ELF-1 (cell line): ENCODE data around the gene JAKMIP1.

ENCODE experiments used
- DNase-seq: peaks from one replicate; pipeline ENCODE4 v3.0.0-alpha.2; 2016; ENCODE audit warnings: low read depth, low spot score

The JAKMIP1 gene

DNA sequence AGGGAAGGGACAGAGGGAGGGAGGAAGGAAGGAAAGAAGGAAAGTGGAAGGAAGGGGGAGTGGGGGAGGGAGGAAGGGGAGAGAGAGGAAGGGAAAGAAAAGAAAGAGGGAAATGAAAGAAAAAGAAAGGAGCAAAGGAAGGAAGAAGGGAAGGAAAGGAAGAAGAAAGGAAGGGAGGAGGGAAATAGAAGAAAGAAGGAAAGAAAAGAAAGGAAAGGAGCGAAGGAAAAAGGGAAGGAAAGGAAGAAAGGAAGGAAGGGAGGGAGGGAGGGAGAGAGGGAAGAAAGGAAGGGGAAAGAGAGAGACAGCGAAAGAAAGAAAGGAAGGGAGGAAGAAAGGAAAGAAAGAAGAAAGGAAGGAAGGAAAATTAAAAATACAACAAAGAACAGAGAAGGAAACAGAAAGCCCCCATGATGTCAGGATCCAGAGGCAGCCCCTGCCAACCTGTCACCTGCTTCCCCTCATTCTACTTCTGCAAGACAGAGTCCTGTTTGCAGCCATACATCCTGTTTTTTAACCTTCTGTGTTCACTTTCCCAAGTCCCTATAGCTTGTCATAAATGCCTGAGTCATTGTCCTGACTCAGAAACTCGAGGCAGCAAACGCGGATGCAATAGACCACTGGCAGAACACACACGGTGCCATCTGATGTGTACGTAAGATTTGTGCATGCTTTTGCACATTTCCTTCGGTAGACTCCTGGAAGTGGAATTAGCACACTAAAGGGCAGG is 105.2 kb downstream of the JAKMIP1 start:
- DNase-seq: no peak

DNA sequence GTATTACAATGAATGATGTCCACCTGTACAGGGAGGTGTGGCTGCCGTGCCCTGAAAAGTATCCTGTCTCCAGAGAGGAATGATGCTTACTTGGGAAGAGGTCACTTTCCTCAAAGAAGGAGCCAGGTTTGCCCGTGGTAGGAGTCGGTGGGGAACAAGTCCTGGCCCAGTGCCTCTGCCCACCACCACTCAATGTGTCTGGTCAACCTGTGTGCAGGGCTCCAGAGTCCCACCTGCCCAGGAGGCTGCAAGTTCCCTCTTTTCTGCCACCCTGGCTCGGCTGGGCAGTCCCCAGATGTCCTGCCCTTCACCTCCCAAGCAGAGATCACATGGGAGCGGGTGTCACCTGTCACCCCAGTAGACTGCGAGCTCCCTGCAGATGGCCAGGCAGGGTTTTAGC is 106.7 kb downstream of the JAKMIP1 start:
- DNase-seq: no peak

DNA sequence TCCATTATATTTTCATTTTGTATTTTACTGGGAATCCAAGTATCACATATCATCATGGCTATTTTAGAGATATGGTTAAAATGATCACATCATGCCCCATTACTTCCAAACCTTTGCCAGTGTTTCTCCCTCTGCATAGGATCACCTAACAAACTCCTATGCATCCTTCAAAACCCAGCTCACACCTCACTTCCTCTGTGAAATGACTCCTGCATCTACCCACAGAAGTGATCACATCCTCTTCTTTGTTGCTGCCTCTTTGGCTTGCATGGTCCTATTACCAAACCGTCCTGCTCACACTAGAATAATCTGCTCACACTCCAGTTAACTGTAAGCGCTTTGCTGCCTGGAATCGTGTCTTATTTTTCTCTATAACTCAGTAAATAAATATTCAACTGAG is 107.4 kb downstream of the JAKMIP1 start:
- no peak for DNase-seq

DNA sequence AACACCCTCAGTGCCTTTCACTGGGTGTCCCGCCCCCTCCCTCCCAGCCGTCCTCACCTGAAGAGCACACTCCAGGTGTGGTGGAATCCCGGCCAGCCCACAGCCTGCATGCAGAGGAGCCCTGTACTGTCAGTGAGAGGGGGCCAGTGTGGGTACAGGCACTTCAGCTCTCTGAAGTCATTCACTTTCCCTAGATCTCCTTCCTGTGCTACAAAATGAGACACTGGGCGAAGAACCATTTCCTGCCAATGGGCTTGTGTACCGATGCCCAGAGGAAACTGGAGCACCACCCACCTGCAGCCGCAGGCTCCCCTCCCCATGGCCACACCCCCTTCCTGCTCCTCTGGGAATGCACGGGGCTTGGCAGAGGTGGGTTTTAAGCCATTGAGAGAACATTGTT is 108.2 kb downstream of the JAKMIP1 start:
- DNase-seq: no peak

DNA sequence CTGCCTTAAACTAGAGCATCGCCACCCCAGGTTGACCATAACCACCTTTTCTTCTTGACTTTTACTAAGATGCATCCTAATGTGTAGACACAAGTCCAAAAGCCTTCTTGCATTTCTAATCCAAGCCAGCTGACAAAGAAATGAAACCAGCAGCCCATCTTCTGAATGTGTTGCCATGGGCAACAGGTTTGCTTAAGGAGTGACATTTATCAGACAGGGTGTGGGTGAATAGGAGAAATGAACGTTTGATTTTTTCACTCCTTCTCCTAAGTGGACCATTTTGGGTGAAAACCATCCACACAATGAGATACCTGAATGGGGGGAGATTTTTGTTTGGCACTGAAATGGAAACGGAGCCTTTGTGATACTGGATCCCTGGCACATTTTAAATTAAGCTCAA is 109.4 kb downstream of the JAKMIP1 start:
- no peak for DNase-seq

DNA sequence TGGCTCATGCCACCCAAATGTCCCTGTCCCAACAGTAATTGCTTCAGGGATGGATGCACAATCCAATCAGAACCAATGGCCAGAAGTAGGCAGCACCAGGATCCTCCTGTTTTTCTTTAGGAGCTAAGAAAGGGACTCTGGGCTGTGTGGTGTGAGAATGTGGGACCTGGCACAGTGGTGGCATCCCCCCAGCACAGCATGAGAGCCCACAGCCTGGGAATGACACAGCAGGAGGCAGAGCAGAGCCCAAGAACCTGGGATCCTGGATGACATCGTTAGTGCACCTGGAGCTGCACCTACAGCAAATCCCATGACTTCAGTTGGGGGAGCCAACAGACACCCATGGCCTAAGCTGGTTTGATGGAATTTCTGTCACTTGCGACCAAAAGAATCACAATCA is 111.4 kb downstream of the JAKMIP1 start:
- no peak for DNase-seq

DNA sequence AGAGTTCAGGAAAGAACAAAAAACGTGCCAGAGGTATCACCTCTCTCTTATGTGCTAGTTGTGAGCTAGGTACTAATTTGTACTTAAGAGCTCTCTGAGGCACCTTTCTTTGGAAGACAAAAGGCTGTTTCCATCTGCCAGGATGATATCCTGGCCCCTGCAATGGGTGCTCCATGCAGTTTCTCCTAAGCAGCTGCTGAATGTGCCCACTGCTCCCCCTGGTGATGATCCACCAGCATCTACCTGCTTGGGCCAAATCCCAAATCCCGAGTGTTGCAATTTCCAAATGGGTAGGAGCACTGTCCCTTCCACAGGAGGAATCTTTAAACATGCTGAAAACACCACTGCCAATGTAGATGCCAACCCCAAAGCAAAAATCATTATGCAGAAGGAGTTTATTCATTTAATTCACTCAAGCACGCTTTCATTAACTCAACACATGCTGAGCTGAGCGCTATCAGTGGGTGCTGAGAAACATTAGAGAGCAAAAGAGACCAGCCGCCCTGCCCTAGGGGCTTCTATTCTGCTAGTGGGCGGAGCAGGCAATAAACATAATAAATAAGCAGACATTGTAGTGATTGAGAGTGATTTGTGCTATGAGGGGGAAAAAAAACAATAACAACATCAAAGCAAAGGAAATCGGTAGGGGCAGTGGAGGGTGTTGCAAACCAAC is 112.5 kb downstream of the JAKMIP1 start:
- DNase-seq: peak; percentile 72

DNA sequence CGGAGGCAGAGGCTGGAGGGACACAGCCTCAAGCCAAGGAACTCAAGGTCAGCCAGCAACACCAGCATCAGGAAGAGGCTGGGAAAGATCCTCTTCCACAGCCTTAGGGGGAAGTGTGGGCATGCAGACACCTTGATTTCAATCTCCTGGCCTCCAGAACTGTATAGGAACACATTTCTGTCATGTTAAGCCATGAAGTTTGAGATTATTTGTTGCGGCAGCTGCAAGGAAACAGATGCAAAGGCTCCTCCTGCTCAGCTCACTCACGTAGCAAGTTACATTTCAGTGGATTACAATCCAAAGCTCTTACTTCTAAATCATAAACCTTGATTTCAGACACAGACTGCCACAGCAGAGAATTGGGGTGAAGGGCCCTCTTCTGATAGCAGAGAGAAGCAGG is 113.5 kb downstream of the JAKMIP1 start:
- DNase-seq: no peak

DNA sequence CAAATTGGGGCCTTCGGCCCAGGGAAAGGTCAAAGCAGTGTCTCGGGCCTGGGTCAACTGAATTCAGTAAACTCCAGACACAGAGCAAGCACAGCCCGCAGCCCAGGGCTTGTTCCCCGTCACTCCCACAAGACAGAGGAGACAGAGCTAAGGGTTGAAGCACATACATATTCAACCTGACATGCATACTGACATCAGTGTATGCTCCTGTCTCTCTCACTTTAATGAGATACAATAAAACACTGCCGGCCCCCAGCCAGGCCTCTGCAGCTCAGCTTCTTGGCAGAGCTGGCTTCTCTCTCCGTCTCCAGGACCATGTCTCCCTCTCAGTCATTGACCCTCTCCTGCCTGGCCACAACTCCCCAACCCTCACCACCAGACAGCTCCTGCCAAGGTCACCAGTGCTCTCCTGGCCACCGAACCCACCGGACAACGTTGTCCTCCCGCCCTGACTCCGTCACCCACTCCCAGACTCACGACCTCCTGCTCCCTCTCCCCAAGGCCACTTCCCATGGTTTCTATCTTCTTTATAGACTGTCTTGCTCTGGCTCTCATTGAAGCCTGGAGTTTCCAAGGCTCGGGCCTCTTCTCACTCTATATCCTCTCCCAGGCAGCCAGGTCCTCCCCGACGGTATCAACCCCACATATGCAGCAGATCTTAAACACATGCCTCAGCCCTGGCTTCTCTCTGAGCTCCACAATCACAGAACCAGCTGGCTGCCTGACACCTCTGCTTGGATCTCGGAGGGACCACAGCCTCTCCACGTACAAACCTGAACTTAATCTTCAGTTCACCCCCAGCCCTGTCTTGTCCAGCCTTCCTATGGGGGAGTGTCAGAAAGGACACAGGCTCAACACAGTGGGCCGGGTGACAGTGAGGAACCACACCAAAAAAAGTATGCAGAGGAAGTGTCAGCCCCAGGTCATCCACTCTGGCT is 114.4 kb downstream of the JAKMIP1 start:
- no peak for DNase-seq

DNA sequence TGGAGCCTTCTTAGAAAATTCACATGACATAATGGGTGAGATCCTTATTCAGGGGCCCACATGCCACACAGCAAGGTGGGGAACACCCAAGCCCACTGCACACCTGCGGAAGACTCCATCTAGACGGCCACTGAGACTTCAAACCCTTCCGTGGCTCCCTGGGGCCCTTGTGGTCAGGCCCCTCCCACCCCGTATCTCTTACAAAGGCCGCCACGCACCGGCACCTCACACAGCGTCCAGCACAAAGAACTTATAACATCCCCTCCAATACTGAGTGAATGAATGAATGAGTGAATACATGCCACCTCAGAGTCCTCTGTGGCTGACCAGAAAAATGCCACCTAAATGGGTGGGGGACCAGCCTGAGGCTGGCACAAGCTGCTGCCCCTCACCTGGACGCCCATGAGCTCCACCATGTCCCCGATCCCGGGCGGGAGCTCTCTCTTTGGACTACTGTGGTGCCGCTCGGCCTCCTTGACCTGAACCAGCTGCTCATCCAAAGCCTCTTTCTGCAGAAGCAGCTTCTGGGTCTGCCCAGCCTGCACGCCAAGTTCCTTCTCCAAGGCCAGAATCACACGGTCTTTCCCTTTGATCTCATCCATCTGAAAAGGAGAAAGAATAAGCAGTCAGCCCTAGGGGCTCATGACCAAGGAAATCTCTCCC is 115.2 kb downstream of the JAKMIP1 start:
- no peak for DNase-seq

DNA sequence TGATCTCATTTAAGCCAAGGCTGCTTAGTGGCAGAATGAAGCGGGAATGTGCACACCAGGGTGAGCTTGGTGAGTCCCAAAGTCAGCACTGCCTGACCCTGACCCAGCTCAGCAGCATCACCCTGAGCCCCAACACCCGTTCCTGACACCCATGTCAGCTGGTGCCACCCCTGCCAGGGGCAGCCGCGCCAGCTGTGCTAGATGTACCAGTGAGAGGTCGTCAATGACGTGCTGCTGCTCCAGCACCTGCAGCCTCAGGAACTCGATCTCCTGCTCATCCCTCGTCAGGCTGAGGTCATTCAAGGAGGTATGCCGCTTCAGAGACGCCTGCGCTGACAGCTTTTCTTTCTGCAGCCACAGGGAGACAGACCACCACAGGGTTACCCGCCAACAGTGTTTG is 120.4 kb downstream of the JAKMIP1 start:
- DNase-seq: no peak

DNA sequence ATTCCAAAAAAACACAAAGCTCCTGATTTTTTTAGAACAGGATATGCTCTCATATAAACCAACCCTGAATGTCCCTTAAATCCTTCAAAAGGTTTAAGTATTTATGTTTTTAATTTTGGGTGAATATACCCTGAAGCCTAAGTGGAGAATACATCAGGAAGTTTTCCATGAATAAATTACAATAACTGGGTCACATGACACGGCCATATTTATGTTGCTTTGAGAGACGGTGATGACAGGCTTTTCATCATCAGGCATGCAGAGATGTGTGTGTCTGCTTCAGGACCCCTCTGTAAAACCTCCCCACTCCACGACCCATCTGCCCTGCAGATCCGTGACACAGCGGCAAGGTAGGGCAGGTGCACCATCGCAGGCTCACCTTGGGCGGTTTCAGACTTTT is 121.8 kb downstream of the JAKMIP1 start:
- DNase-seq: no peak

DNA sequence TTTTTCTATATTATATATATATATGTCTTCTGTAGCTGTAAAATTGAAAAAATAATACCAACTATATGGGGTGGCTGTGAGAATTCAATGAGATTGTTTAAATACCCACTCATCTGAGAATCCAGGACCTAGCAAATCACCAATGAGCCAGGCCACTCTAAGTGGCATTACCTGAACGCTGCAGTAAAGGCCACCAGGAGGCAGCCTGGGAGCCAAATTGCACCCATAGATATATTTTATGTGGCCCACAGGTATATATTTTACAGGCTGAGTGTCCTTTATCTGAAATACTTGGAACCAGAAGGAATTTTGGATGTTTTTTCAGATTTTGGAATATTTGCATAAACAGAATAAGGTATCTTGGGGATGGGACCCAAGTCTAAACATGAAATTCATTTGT is 124.0 kb downstream of the JAKMIP1 start:
- no peak for DNase-seq

DNA sequence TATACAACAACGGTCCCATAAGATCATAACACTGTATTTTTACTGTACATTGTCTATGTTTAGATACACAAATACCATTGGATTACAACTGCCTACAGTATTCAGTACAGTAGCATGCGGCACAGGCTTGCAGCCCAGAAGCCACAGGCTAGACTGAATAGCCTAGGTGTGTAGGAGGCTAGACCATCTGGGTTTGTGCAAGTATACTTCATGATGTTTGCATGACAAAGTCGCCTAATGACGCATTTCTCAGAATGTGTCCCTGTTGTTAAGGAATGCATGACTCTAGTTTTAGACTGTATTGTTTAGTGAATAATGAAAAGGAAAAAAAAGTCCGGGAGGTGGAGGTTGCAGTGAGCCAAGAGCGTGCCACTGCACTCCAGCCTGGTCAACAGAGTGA is 125.6 kb downstream of the JAKMIP1 start:
- no peak for DNase-seq

DNA sequence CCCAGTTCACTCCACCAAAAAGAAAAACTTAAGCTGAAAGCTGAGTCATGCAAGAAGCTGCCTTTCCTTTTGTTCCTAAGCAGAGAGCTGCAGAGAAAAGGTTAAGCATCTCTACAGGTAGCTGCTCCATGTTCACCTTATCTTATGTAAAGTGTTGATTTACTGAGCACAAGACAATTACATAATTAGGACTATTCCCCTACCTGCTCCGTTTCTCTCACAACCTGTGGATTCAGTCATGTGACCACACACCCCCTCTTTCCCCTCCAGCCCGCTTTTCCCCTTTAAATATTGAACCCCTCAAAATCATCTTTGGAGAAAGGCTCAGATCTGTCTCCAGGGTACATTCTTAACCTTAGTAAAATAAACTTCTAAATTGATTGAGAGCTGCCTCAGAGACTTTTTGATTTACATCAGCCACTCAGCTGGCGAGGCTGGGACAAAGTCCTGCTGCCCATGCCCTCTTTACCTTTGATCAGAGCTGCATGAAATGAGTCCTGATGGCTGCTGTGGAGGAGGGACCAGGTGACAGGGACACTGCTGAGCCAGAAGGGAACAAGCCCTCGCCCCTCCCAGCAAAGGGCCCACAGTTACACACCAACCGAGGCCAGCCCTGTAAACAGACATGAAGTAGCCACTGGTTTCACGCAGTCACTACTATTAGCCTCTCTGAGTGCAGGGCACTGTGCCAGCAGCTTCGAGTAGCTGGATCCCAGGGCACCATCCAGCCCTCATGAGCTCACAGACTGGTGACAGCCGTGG is 128.2 kb downstream of the JAKMIP1 start:
- no peak for DNase-seq

DNA sequence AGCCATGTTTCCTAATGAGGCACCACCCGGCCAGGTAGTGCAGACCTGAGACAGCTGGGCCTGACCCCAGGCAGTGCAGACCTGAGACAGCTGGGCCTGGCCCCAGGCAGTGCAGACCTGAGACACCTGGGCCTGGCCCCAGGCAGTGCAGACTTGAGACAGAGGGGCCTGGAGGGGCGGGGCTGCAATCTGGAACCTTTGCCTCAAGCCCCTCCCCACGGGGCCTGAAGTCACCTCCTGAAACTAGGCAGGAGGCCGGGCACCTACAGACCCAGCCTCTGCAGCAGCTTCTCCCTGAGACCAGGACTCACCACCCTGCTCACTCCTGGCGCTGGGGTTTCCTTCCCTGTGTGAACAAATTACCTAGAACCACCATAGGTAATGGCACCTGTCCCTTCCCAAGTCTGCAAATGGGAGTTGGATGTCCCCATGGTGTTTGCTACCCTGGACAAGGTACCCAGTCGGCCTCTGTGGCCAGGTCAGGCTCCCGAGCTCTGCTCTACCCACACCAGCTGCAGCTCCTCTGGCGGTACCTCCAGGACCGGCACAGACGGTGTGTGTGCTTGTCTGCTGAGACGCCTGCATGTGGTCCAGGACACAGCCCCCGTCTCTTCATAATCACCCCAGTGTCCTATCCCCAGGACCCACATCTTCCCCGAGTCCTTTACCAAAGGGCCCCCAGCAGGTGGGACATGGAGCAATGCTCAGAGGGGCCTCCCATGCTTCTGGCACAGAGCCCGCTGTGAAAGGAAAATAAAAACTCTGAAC is 129.0 kb downstream of the JAKMIP1 start:
- peak; percentile 79 for DNase-seq

DNA sequence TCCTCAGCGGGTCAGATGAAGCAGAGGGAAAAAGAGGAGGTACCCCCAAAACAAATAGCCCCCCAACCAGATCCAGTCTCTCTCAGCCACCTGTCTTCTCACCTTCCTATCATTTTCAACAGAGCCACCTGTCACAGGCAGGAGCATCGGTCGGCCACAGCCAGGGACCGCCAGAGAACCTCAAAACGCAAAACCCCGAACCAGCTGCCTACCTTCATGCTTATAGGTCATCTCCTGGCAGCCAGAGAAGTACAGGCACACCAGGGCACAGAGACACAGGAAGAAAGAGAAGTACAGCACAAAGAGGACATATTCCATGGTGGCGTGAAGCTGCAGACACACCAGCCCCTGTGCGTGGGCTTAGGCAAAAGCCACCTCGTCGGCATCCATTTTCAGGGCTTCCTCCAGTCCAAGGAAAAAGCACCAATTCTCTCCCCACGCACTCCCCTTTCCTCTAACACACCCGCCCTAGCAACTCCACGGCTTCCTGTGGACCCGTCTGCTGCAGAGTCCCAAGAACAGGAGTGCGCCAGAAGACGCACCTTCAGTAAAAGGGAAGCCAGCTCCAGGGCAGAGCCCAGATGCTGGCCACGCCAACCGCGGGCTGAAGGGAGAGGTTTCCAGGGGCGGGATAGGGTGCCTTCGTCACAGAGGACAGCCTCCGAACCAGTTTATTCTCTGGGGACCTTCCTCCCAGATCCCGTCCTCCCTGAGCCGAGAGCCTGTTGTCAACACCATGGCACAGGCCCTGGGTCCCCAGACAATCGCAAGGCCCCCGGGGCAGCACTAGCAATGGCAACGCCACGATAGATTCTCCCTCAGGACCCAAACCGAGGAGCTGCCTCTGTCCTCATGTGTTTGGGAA is 130.3 kb downstream of the JAKMIP1 start:
- no peak for DNase-seq

DNA sequence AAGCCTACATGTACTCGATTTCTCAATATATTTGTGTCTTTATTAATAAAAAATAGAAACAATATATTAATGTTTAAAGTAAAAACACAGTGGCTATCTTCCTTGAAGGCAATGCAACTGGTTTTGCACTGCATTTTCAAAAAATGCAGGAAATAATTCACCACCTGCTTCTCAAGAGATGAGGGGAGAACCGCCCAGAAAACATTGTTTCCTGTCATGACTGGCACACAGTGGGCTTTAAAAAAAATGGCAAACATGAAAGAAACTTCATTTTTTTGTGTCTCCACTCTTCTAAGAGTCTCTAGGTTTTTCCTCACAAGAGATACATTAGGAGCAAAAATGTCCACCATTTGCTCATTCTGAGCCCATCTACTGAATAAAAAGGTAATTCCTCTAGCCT is 131.4 kb downstream of the JAKMIP1 start:
- DNase-seq: no peak

DNA sequence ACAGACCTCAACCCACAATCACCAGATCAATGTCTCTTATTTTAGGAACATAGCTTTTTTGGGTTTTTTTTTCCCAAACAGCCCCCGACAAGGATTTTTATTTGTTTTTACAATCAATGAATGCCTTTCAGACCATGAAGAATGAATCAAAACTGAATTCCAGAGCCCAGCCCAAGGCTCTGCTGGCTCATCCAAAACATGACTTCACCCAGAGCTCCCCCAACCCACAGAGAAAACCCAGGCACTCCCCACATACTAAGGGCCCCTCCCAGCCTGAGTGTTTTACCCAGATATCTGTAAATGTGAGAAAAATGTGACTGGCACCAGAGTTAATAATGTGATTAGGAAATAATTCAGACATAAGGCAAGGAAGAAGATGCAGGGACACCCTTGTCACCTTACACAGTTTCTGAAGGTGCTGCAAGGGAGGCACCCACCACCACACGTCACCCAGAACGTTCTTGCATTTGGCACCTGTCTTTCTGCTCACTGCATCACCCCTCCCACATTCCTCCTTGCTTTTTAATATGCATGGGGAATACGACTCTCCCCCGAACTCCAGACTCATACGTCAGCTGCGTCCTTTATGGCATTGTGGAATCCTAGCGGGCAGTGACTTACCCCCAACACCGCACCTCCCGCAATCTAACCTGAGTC is 134.3 kb downstream of the JAKMIP1 start:
- DNase-seq: no peak
